Osteoblast (primary cell): ENCODE measurements around the gene P2RX5. TPM values are rescaled to one million over a fixed set of nuclear protein-coding genes. Genes with fewer than 3 reads are reported as not detected.

Experiments
- DNase-seq: peaks from one replicate; pipeline ENCODE4 v3.0.0; 2011; ENCODE audit warnings: low spot score, mixed read lengths; ENCODE audit not compliant: insufficient read length; ENCODE audit errors: missing footprints
- H2AFZ ChIP-seq: 2 replicates; pipeline ENCODE4 v1.6.0; 2011; ENCODE audit warnings: mild to moderate bottlenecking, low read length
- H3K27ac ChIP-seq: 2 replicates; pipeline ENCODE4 v1.5.1; 2011; ENCODE audit warnings: mild to moderate bottlenecking, low read depth, low read length, moderate library complexity
- H3K27me3 ChIP-seq: 2 replicates; pipeline ENCODE4 v1.6.0; 2012; ENCODE audit warnings: mild to moderate bottlenecking, control low read depth, inconsistent platforms, low read length, moderate library complexity; ENCODE audit not compliant: insufficient read depth
- H3K36me3 ChIP-seq: 2 replicates; pipeline ENCODE4 v1.5.1; 2011; ENCODE audit warnings: mild to moderate bottlenecking, low read length, control low read depth, moderate library complexity; ENCODE audit not compliant: insufficient read depth
- H3K4me1 ChIP-seq: 2 replicates; pipeline ENCODE4 v1.5.1; 2011; ENCODE audit warnings: mild to moderate bottlenecking, low read length, control low read depth, moderate library complexity; ENCODE audit not compliant: insufficient read depth
- H3K4me2 ChIP-seq: 2 replicates; pipeline ENCODE4 v1.6.0; 2011; ENCODE audit warnings: mild to moderate bottlenecking, low read length; ENCODE audit not compliant: insufficient read depth
- H3K4me3 ChIP-seq: fragments of 200-600 bp; sonication (generic); 3 replicates; pipeline ENCODE4 v1.5.1; 2012; ENCODE audit warnings: mild to moderate bottlenecking, low read length, inconsistent platforms; ENCODE audit not compliant: insufficient read depth
- H3K79me2 ChIP-seq: 2 replicates; pipeline ENCODE4 v1.6.0; 2012; ENCODE audit warnings: mild to moderate bottlenecking, low read length, control low read depth, inconsistent platforms; ENCODE audit not compliant: insufficient read depth
- H3K9me3 ChIP-seq: 2 replicates; pipeline ENCODE4 v1.5.1; 2011; ENCODE audit warnings: low read depth, low read length, control low read depth
- H4K20me1 ChIP-seq: 2 replicates; pipeline ENCODE4 v1.6.0; 2012; ENCODE audit warnings: mild to moderate bottlenecking, low read length, control low read depth; ENCODE audit not compliant: insufficient read depth
- total RNA-seq: library from RNA; depleted of rRNA; stranded (reverse); fragments of >200 nt; gene quantifications from 2 replicates; pipeline ENCODE4 v1.2.3, GENCODE V29; 2012
- TF ChIP-seq, protein P1 (sequence below): IDR thresholded peaks from 2 replicates; pipeline ENCODE4 v1.5.1; 2011; ENCODE audit warnings: mild to moderate bottlenecking, low read depth, low read length, moderate library complexity; ENCODE audit errors: extremely low read depth

The P2RX5 gene
- total RNA-seq, 1 donor, result 0.36 TPM

DNA sequence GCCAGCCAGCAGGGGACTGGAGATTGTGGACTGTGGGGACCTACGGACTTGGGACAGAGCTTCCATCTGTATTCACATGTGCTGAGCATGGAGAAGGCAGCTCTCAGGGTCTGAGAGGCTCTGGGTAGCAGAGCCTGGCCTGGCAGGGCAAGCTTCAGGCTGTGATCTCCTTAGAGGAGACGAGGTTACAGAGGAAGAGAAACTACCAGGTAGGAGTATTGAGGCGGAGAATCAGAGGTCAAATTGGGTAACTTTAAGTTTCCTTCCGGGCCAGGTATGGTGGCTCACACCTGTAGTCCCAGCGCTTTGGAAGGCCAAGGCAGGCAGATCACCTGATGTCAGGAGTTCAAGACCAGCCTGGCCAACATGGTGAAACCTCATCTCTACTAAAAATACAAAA, 50.6 kb downstream of the P2RX5 start:
- Histone ChIP-seq H3K9me3 (no peaks in the 10 kb centered on the region), H3K27me3 (no peaks in the 10 kb centered on the region), H3K36me3 (peaks cover 20% of the 10 kb centered on the region), H4K20me1 (peaks cover 2% of the 10 kb centered on the region), H3K27ac (peak overlapping the region; percentile 3), H3K4me2 (no peak overlapping the region), H2AFZ (no peak overlapping the region), H3K4me3 (no peak overlapping the region), H3K79me2 (no peaks in the 10 kb centered on the region), H3K4me1 (peaks cover 3% of the 10 kb centered on the region)
- peak; percentile 39 for DNase-seq
- TF ChIP-seq, protein P1, sequence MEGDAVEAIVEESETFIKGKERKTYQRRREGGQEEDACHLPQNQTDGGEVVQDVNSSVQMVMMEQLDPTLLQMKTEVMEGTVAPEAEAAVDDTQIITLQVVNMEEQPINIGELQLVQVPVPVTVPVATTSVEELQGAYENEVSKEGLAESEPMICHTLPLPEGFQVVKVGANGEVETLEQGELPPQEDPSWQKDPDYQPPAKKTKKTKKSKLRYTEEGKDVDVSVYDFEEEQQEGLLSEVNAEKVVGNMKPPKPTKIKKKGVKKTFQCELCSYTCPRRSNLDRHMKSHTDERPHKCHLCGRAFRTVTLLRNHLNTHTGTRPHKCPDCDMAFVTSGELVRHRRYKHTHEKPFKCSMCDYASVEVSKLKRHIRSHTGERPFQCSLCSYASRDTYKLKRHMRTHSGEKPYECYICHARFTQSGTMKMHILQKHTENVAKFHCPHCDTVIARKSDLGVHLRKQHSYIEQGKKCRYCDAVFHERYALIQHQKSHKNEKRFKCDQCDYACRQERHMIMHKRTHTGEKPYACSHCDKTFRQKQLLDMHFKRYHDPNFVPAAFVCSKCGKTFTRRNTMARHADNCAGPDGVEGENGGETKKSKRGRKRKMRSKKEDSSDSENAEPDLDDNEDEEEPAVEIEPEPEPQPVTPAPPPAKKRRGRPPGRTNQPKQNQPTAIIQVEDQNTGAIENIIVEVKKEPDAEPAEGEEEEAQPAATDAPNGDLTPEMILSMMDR, result no peak

DNA sequence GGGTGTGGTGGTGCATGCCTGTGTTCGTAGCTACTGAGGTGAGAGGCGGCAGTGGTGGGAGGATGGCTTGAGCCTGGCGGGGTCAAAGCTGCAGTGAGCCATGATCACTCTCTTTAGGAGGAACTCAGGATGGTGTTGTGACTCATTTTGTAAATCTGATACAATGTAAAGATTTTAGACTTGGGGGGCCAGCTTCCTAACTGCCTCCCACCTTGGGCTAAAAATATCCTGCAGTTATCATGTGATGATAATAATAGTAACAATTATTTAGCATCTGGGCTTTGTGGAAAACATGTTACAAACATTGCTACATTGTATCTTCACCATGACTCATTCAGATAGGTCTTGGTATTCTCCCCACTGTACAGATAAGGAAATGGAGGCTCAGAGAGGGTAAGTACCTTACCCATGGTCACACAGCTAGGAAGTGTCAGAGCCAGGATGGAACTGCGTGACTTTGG, 52.0 kb downstream of the P2RX5 start:
- H3K27me3 ChIP-seq, result no peaks in the 10 kb centered on the region
- DNase-seq, result peak; percentile 71
- H3K9me3 ChIP-seq, result no peaks in the 10 kb centered on the region
- peaks cover 12% of the 10 kb centered on the region for H3K36me3 ChIP-seq
- peaks cover 2% of the 10 kb centered on the region for H3K79me2 ChIP-seq
- no peak overlapping the region for H3K27ac ChIP-seq
- H3K4me2 ChIP-seq, result no peak overlapping the region
- H4K20me1 ChIP-seq, result peaks cover 2% of the 10 kb centered on the region
- H2AFZ ChIP-seq, result no peak overlapping the region
- no peak overlapping the region for H3K4me3 ChIP-seq
- peaks cover 10% of the 10 kb centered on the region for H3K4me1 ChIP-seq
- TF ChIP-seq, protein P1, result no peak

GRCh38 chr17:3641717-3642486, 54.1 kb downstream of the P2RX5 start:
- Histone ChIP-seq H3K4me1 (peaks cover 13% of the 10 kb centered on the region), H2AFZ (no peak overlapping the region), H3K79me2 (peaks cover 19% of the 10 kb centered on the region), H3K27ac (no peak overlapping the region), H4K20me1 (peaks cover 2% of the 10 kb centered on the region), H3K27me3 (no peaks in the 10 kb centered on the region), H3K36me3 (peaks cover 12% of the 10 kb centered on the region), H3K4me2 (no peak overlapping the region), H3K4me3 (no peak overlapping the region), H3K9me3 (no peaks in the 10 kb centered on the region)
- TF ChIP-seq, protein P1, result no peak
- DNase-seq, result peak; percentile 67

GRCh38 chr17:3641014-3641413, 54.9 kb downstream of the P2RX5 start:
- DNase-seq, result no peak
- H3K4me2 ChIP-seq, result no peak overlapping the region

More at GRCh38 chr17:3641014-3641413, 54.9 kb downstream of the P2RX5 start:
- H3K27me3 ChIP-seq, result no peaks in the 10 kb centered on the region
- H3K9me3 ChIP-seq, result no peaks in the 10 kb centered on the region
- peaks cover 2% of the 10 kb centered on the region for H4K20me1 ChIP-seq
- H3K4me1 ChIP-seq, result peaks cover 13% of the 10 kb centered on the region
- H3K27ac ChIP-seq, result no peak overlapping the region
- peaks cover 23% of the 10 kb centered on the region for H3K79me2 ChIP-seq
- H3K36me3 ChIP-seq, result peaks cover 12% of the 10 kb centered on the region
- H2AFZ ChIP-seq, result no peak overlapping the region
- TF ChIP-seq, protein P1, result no peak
- no peak overlapping the region for H3K4me3 ChIP-seq
